Endothelial cell of umbilical vein (primary cell): ENCODE data around the gene HSF2BP. TPM values are rescaled to one million over a fixed set of nuclear protein-coding genes. Genes with fewer than 3 reads are reported as not detected.

Experiments
- BruUV-seq: library from RNA; stranded (reverse); fragments of 400-500 nt; replicated peaks from 2 replicates; lab custom pipeline; 2021; lab: Mats Ljungman, UMichigan
- CTCF ChIA-PET: fragments of 300-600, 350-600 bp; sonication (Branson Sonifier 250); formaldehyde crosslinking; loops from one replicate; lab custom pipeline; 2021; ENCODE audit warnings: antibody characterized with exemption, inconsistent platforms; lab: Charles Lee
- POLR2A ChIA-PET: fragments of 300-600, 350-600 bp; sonication (Branson Sonifier 250); formaldehyde crosslinking; loops from one replicate; lab custom pipeline; 2021; ENCODE audit warnings: antibody characterized with exemption, inconsistent platforms; lab: Charles Lee
- DNase-seq: peaks from one replicate; pipeline ENCODE4 v3.0.0-alpha.2; 2011; ENCODE audit warnings: low read depth, low spot score
- FAIRE-seq: peaks from 2 replicates; lab custom pipeline; 2011; peaks lifted over from hg19 to GRCh38; lab: Jason Lieb, UNC
- H2AFZ ChIP-seq: 2 replicates; pipeline ENCODE4 v1.6.0; 2012; ENCODE audit warnings: low read depth, low read length, control low read depth, inconsistent platforms
- H3K27ac ChIP-seq: 2 replicates; pipeline ENCODE4 v1.5.1; 2011; ENCODE audit warnings: low read depth, mild to moderate bottlenecking, control low read depth, low read length, moderate library complexity; ENCODE audit not compliant: insufficient read depth
- H3K27me3 ChIP-seq, 2 experiments: 2 replicates each; pipeline versions ENCODE4 v1.6.0 to v1.6.1; 2011; ENCODE audit warnings: low read length in 2 of 2, mixed read lengths in 1 of 2; ENCODE audit not compliant: control insufficient read depth in 2 of 2, insufficient read depth in 2 of 2
- H3K36me3 ChIP-seq, 2 experiments: 2 replicates in 1 of 2; 3 replicates in 1 of 2; pipeline ENCODE4 v1.5.1; 2011; ENCODE audit warnings: low read length in 2 of 2, mild to moderate bottlenecking in 1 of 2, moderate library complexity in 1 of 2; ENCODE audit not compliant: control insufficient read depth in 2 of 2, insufficient read depth in 2 of 2; ENCODE audit errors: extremely low read depth in 1 of 2
- H3K4me1 ChIP-seq: 3 replicates; pipeline ENCODE4 v1.5.1; 2011; ENCODE audit warnings: mild to moderate bottlenecking, low read length; ENCODE audit not compliant: control insufficient read depth, insufficient read depth; ENCODE audit errors: extremely low read depth
- H3K4me2 ChIP-seq: 2 replicates; pipeline ENCODE4 v1.6.1; 2011; ENCODE audit warnings: low read length, control low read depth, mixed read lengths; ENCODE audit not compliant: insufficient read depth
- H3K4me3 ChIP-seq, 3 experiments: fragments of 200-600 bp in 1 of 3; sonication (generic), shearing (Covaris generic) in 1 of 3; replicated peaks in 1 of 3; 2 replicates each; pipeline ENCODE4 v1.5.1; 2011 to 2016; ENCODE audit warnings: control low read depth in 3 of 3, low read length in 3 of 3, mild to moderate bottlenecking in 2 of 3, inconsistent platforms in 1 of 3, low read depth in 1 of 3, moderate library complexity in 1 of 3; ENCODE audit not compliant: insufficient read depth in 1 of 3
- H3K79me2 ChIP-seq: 2 replicates; pipeline ENCODE4 v1.6.0; 2012; ENCODE audit warnings: low read length, inconsistent platforms; ENCODE audit not compliant: control insufficient read depth, insufficient read depth
- H3K9ac ChIP-seq: replicated peaks from 2 replicates; pipeline ENCODE3; 2011; ENCODE audit warnings: low read length, control low read depth; ENCODE audit not compliant: insufficient read depth; ENCODE audit errors: extremely low read depth
- H3K9me1 ChIP-seq: replicated peaks from 3 replicates; pipeline ENCODE4 v1.6.0; 2011; ENCODE audit warnings: mild to moderate bottlenecking, low read length; ENCODE audit not compliant: control insufficient read depth, insufficient read depth; ENCODE audit errors: extremely low read depth
- H3K9me3 ChIP-seq: replicated peaks from 2 replicates; pipeline ENCODE4 v1.5.1; 2012; ENCODE audit warnings: low read length, inconsistent platforms; ENCODE audit not compliant: control insufficient read depth, insufficient read depth
- H4K20me1 ChIP-seq: replicated peaks from 2 replicates; pipeline ENCODE3; 2011; ENCODE audit warnings: mild to moderate bottlenecking, low read length; ENCODE audit not compliant: control insufficient read depth, insufficient read depth; ENCODE audit errors: extremely low read depth
- CTCF ChIP-seq, 2 donors: IDR thresholded peaks; 1 replicate in 1 of 2; 2 replicates in 1 of 2; pipeline ENCODE4 v1.5.1; 2011; ENCODE audit warnings: low read length in 2 of 2, mild to moderate bottlenecking in 2 of 2, moderate library complexity in 2 of 2, control low read depth in 1 of 2, inconsistent platforms in 1 of 2, low read depth in 1 of 2; ENCODE audit not compliant: insufficient read depth in 1 of 2; ENCODE audit errors: extremely low read depth in 1 of 2
- EZH2 ChIP-seq: IDR thresholded peaks from 2 replicates; pipeline ENCODE4 v1.6.1; 2012; ENCODE audit warnings: borderline replicate concordance, low read depth, mild to moderate bottlenecking, moderate library complexity, low read length, inconsistent platforms; ENCODE audit not compliant: severe bottlenecking
- FOS ChIP-seq: IDR thresholded peaks from 2 replicates; pipeline ENCODE4 v1.6.1; 2011; ENCODE audit warnings: mild to moderate bottlenecking, low read length, moderate library complexity, borderline replicate concordance; ENCODE audit not compliant: insufficient read depth
- GATA2 ChIP-seq: IDR thresholded peaks from 2 replicates; pipeline ENCODE4 v1.7.0; 2011; ENCODE audit warnings: low read depth, mild to moderate bottlenecking, moderate library complexity, mixed read lengths, low read length; ENCODE audit not compliant: insufficient read length, insufficient read depth
- JUN ChIP-seq: IDR thresholded peaks from 2 replicates; pipeline ENCODE4 v1.6.1; 2011; ENCODE audit warnings: borderline replicate concordance, low read depth; ENCODE audit not compliant: insufficient read length, insufficient read depth
- MAX ChIP-seq: IDR thresholded peaks from 2 replicates; pipeline ENCODE4 v1.6.1; 2011; ENCODE audit not compliant: insufficient read depth, insufficient read length
- MYC ChIP-seq: IDR thresholded peaks from one replicate; pipeline ENCODE4 v1.6.1; 2011; ENCODE audit warnings: mild to moderate bottlenecking, low read depth, low read length
- POLR2A ChIP-seq: IDR thresholded peaks from 2 replicates; pipeline ENCODE4 v1.6.1; 2012; ENCODE audit warnings: low read depth, mild to moderate bottlenecking, control low read depth, low read length
- POLR2AphosphoS5 ChIP-seq: IDR thresholded peaks from 2 replicates; pipeline ENCODE4 v1.6.1; 2012; ENCODE audit warnings: low read depth, mild to moderate bottlenecking, control low read depth, low read length, moderate library complexity; ENCODE audit not compliant: insufficient read depth
- dilution Hi-C: fragments of 300-500 bp; cut with MboI; formaldehyde crosslinking; loops from one replicate; pipeline ENCODE4 v1.15.0; 2019; ENCODE audit warnings: low sequenced_read_pairs; ENCODE audit not compliant: extremely low pct_ligation_motif_present
- intact Hi-C: fragments of 100-400 bp; cut with micrococcal nuclease; formaldehyde crosslinking; loops from one replicate; pipeline ENCODE4 v1.10.0; 2022
- polyA plus RNA-seq, 4 experiments: library from polyadenylated mRNA; depleted of rRNA in 3 of 4; stranded (reverse) in 3 of 4; unstranded in 1 of 4; fragments of >200 nt; gene quantifications; 2 replicates each; pipeline versions ENCODE4 v1.2.1 to v1.2.3, GENCODE V29; 2011 to 2012; ENCODE audit warnings: missing spikeins in 1 of 4
- total RNA-seq: library from RNA; stranded (reverse); gene quantifications from 2 replicates; pipeline ENCODE4 v1.2.3, GENCODE V29; 2021

Gene HSF2BP
- total and polyA plus RNA-seq, 2 donors (not counting 3 experiments of a cell fraction or from before 2014, with no cell fraction given): 0.41 to 0.55 TPM

GRCh38 chr21:43572446-43572845, 86.8 kb downstream of the HSF2BP start:
- H3K4me1 ChIP-seq: no peaks in the 10 kb centered on the region
- no peak for FAIRE-seq
- dilution Hi-C loops (no loop called here), intact Hi-C loops (no loop called here)
- TF ChIP-seq EZH2 (no peak), MAX (no peak), FOS (no peak), GATA2 (no peak), POLR2AphosphoS5 (no peak), JUN (no peak), MYC (no peak)
- no peaks in the 10 kb centered on the region for H3K36me3 ChIP-seq
- DNase-seq: no peak
- H2AFZ ChIP-seq: no peak overlapping the region
- no peaks in the 10 kb centered on the region for H3K9me1 ChIP-seq
- H3K9me3 ChIP-seq: no peaks in the 10 kb centered on the region
- H3K4me2 ChIP-seq: no peak overlapping the region
- H3K79me2 ChIP-seq: no peaks in the 10 kb centered on the region
- CTCF ChIA-PET: no interaction called here
- H3K4me3 ChIP-seq: no peak overlapping the region
- H4K20me1 ChIP-seq: no peaks in the 10 kb centered on the region
- POLR2A ChIA-PET: no interaction called here
- no peak overlapping the region for H3K27ac ChIP-seq
- no TSS peak for BruUV-seq
- no peaks in the 10 kb centered on the region for H3K27me3 ChIP-seq
- no peak overlapping the region for H3K9ac ChIP-seq

- Histone ChIP-seq H3K4me1 (no peaks in the 10 kb centered on the region), H3K36me3 (no peaks in the 10 kb centered on the region), H3K4me3 (no peak overlapping the region), H4K20me1 (no peaks in the 10 kb centered on the region), H2AFZ (no peak overlapping the region), H3K9me3 (no peaks in the 10 kb centered on the region), H3K27ac (no peak overlapping the region), H3K9me1 (no peaks in the 10 kb centered on the region), H3K79me2 (no peaks in the 10 kb centered on the region), H3K4me2 (no peak overlapping the region), H3K27me3 (no peaks in the 10 kb centered on the region), H3K9ac (no peak overlapping the region)
- BruUV-seq: no TSS peak
- dilution Hi-C loops: no loop called here
- intact Hi-C loops: no loop called here
- FAIRE-seq (no peak), DNase-seq (no peak)
- ChIA-PET POLR2A (no interaction called here), CTCF (no interaction called here)
- TF ChIP-seq GATA2: no peak
- TF ChIP-seq POLR2A: no peak
- TF ChIP-seq FOS: no peak
- no peak for TF ChIP-seq POLR2AphosphoS5
- TF ChIP-seq JUN: no peak
- no peak for TF ChIP-seq EZH2
- TF ChIP-seq CTCF (IDR thresholded peaks at IDR 0.05; ENCODE audit: extremely low read depth in 1 of 2, insufficient read depth in 1 of 2, low read depth in 1 of 2, low read length in 2 of 2): no peak
- TF ChIP-seq MAX: no peak
- TF ChIP-seq MYC: no peak
Observed at GRCh38 chr21:43571976-43572375, 87.3 kb downstream of the HSF2BP start.
